Fibroblast of mammary gland (primary cell): ENCODE results near the gene EMID1.

ENCODE experiments used
- DNase-seq: peaks from one replicate; pipeline ENCODE4 v3.0.0-alpha.2; 2010; ENCODE audit warnings: low read depth
- H3K4me3 ChIP-seq: 2 replicates; pipeline ENCODE4 v1.5.1; 2011; ENCODE audit warnings: low read depth, mild to moderate bottlenecking, low read length, moderate library complexity; ENCODE audit not compliant: control insufficient read depth
- CTCF ChIP-seq: conservative IDR thresholded peaks from 2 replicates; pipeline ENCODE4 v1.5.1; 2011; ENCODE audit warnings: low read depth, low read length, inconsistent platforms; ENCODE audit not compliant: control insufficient read depth, insufficient read depth

Gene EMID1

GRCh38 chr22:29298641-29299040, 92.9 kb downstream of the EMID1 start:
- H3K4me3 ChIP-seq: no peak overlapping the region
- no peak for DNase-seq
- TF ChIP-seq CTCF: no peak

- no peak overlapping the region for H3K4me3 ChIP-seq
- DNase-seq: no peak
- no peak for TF ChIP-seq CTCF
These were observed 93.6 kb downstream of the EMID1 start for GRCh38 chr22:29299136-29299900.

- no peak for TF ChIP-seq CTCF
- no peak overlapping the region for H3K4me3 ChIP-seq
- DNase-seq: no peak
These were observed 94.7 kb downstream of the EMID1 start for GRCh38 chr22:29300467-29300806.

GRCh38 chr22:29300807-29301601, 95.3 kb downstream of the EMID1 start:
- DNase-seq: no peak
- H3K4me3 ChIP-seq: no peak overlapping the region
- TF ChIP-seq CTCF: no peak

GRCh38 chr22:29301716-29302401, 96.2 kb downstream of the EMID1 start:
- DNase-seq: no peak
- no peak overlapping the region for H3K4me3 ChIP-seq
- TF ChIP-seq CTCF: no peak

GRCh38 chr22:29302402-29302680, 96.6 kb downstream of the EMID1 start:
- H3K4me3 ChIP-seq: no peak overlapping the region
- no peak for TF ChIP-seq CTCF
- DNase-seq: no peak
